ENCODE measurements around the gene NMNAT2. TPM values are rescaled to one million over a fixed set of nuclear protein-coding genes. Genes with fewer than 3 reads are reported as not detected.
"Not testable (repeated sequence)": the region's sequence is repeated elsewhere in the genome, so short reads cannot be mapped to it uniquely, and the experiment has no call there.

NMNAT2 gene
- total RNA-seq, 1 experiment from 2014 or later = 0.17 TPM

DNA sequence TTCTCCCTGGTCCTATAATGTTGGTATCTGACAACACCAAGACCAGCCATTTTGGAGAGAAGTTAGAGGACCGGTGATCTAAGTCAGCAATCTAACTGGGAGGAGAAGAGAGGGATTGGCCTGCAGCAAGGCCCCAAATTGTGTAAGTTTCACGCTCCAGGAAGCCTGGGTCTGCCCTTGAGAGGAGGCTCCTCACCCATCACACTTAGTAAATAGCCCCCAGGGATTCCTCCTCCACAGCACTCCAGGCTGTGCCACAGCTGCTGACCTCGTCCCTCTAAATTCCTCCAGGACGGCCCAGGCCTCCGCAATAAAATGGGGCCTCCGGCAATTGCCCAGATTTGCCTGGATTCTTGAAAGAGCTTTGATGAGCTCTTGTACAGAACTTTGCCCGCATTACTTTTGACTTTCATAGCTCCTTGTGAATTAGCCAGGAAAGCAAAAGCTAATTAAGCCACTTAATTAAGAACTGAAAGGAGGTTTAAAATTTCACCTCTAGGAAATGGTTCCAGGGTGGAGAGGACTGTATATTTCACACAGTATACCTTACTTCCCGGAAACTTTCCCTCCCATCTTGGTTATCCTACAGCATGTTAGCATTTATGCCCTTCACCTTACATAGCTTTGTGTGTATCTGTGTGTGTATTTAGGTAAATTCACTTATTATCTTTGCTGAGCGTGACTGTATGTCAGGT lies 141.6 kb downstream of the NMNAT2 start:
- POLR2A ChIA-PET (ENCODE audit: low non-redundant PET) = no interaction called here
- Histone ChIP-seq H3K4me3 (ENCODE audit: low read depth, low read length, poor library complexity, severe bottlenecking) (no peak overlapping the region), H3K36me3 (ENCODE audit: insufficient read depth, low read length, poor library complexity, severe bottlenecking) (no peaks in the 10 kb centered on the region), H3K4me1 (ENCODE audit: insufficient read depth, low read length, poor library complexity, severe bottlenecking) (peaks cover 22% of the 10 kb centered on the region), H3K27me3 (replicated peaks; ENCODE audit: insufficient read depth, low read depth, low read length, poor library complexity) (no peaks in the 10 kb centered on the region), H3K27ac (ENCODE audit: low read depth, low read length, poor library complexity, severe bottlenecking) (no peak overlapping the region), H3K9me3 (ENCODE audit: low read depth, low read length, poor library complexity, severe bottlenecking) (no peaks in the 10 kb centered on the region)
- TF ChIP-seq, protein P1, sequence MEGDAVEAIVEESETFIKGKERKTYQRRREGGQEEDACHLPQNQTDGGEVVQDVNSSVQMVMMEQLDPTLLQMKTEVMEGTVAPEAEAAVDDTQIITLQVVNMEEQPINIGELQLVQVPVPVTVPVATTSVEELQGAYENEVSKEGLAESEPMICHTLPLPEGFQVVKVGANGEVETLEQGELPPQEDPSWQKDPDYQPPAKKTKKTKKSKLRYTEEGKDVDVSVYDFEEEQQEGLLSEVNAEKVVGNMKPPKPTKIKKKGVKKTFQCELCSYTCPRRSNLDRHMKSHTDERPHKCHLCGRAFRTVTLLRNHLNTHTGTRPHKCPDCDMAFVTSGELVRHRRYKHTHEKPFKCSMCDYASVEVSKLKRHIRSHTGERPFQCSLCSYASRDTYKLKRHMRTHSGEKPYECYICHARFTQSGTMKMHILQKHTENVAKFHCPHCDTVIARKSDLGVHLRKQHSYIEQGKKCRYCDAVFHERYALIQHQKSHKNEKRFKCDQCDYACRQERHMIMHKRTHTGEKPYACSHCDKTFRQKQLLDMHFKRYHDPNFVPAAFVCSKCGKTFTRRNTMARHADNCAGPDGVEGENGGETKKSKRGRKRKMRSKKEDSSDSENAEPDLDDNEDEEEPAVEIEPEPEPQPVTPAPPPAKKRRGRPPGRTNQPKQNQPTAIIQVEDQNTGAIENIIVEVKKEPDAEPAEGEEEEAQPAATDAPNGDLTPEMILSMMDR (conservative IDR thresholded peaks at IDR 0.05; ENCODE audit: low read depth, low read length) = no peak
- TF ChIP-seq EZH2 (IDR thresholded peaks at IDR 0.05; ENCODE audit: borderline replicate concordance, low read depth, low read length, poor library complexity, severe bottlenecking) = no peak
- no TSS peak for BruUV-seq (replicated peaks)
- CTCF ChIA-PET = no interaction called here
- intact Hi-C loops (cut with micrococcal nuclease; ENCODE audit: unreplicated experiment) = no loop called here
- DNase-seq (ENCODE audit: low spot score) = no peak

DNA sequence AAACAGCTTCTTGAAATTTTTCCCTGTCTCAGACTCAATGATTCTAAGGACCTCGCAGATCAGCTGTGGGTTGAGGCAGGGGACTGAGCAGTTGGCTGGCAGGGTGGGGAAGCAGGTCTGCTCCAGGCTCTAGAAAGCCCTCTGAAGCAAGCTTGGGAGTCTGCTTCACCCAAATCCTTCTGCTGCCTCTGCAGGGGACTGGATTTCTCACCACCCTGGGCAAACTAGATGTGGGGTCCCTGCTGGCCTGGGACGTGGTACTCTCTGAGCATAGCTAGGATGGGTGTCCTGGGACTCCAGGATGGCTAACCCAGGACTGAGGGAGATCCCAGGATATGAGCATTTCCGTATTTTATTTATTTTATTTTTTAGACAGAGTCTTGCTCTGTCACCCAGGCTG lies 142.9 kb downstream of the NMNAT2 start:
- ChIA-PET CTCF (no interaction called here), POLR2A (ENCODE audit: low non-redundant PET) (no interaction called here)
- H3K27ac ChIP-seq (ENCODE audit: low read depth, low read length, poor library complexity, severe bottlenecking) = no peak overlapping the region
- H3K4me1 ChIP-seq (ENCODE audit: insufficient read depth, low read length, poor library complexity, severe bottlenecking) = peaks cover 22% of the 10 kb centered on the region
- no TSS peak for BruUV-seq (replicated peaks)
- no peak for TF ChIP-seq EZH2 (IDR thresholded peaks at IDR 0.05; ENCODE audit: borderline replicate concordance, low read depth, low read length, poor library complexity, severe bottlenecking)
- TF ChIP-seq, protein P1 (conservative IDR thresholded peaks at IDR 0.05; ENCODE audit: low read depth, low read length) = no peak
- intact Hi-C loops (cut with micrococcal nuclease; ENCODE audit: unreplicated experiment) = no loop called here
- H3K9me3 ChIP-seq (ENCODE audit: low read depth, low read length, poor library complexity, severe bottlenecking) = no peaks in the 10 kb centered on the region
- no peaks in the 10 kb centered on the region for H3K27me3 ChIP-seq (replicated peaks; ENCODE audit: insufficient read depth, low read depth, low read length, poor library complexity)
- DNase-seq (ENCODE audit: low spot score) = no peak
- H3K4me3 ChIP-seq (ENCODE audit: low read depth, low read length, poor library complexity, severe bottlenecking) = no peak overlapping the region
- H3K36me3 ChIP-seq (ENCODE audit: insufficient read depth, low read length, poor library complexity, severe bottlenecking) = no peaks in the 10 kb centered on the region

DNA sequence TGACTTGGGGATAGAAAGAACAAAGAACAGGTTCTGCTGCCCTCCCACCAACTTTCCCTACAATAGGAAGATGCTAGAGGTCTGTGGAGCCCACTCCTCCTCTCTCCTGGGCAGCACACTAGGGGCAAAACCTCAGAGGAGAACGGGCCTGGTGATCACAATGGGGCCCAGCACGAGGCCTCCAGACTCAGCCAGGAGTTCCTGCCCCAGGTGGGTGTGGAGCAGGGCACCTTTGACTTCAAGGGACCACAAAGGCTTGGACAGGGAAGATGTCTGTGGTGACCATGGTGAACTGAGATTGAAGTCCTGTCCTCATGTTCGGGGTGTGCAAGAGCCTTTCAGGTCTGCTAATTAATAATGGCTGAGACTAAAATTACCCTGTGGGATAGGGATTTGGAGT lies 143.3 kb downstream of the NMNAT2 start:
- DNase-seq (ENCODE audit: low spot score) = no peak
- no peak overlapping the region for H3K27ac ChIP-seq (ENCODE audit: low read depth, low read length, poor library complexity, severe bottlenecking)
- intact Hi-C loops (cut with micrococcal nuclease; ENCODE audit: unreplicated experiment) = no loop called here
- H3K9me3 ChIP-seq (ENCODE audit: low read depth, low read length, poor library complexity, severe bottlenecking) = no peaks in the 10 kb centered on the region
- TF ChIP-seq, protein P1 (conservative IDR thresholded peaks at IDR 0.05; ENCODE audit: low read depth, low read length) = no peak
- TF ChIP-seq EZH2 (IDR thresholded peaks at IDR 0.05; ENCODE audit: borderline replicate concordance, low read depth, low read length, poor library complexity, severe bottlenecking) = no peak
- no TSS peak for BruUV-seq (replicated peaks)
- H3K36me3 ChIP-seq (ENCODE audit: insufficient read depth, low read length, poor library complexity, severe bottlenecking) = no peaks in the 10 kb centered on the region
- no peaks in the 10 kb centered on the region for H3K27me3 ChIP-seq (replicated peaks; ENCODE audit: insufficient read depth, low read depth, low read length, poor library complexity)
- CTCF ChIA-PET = no interaction called here
- POLR2A ChIA-PET (ENCODE audit: low non-redundant PET) = no interaction called here
- H3K4me1 ChIP-seq (ENCODE audit: insufficient read depth, low read length, poor library complexity, severe bottlenecking) = peaks cover 20% of the 10 kb centered on the region
- no peak overlapping the region for H3K4me3 ChIP-seq (ENCODE audit: low read depth, low read length, poor library complexity, severe bottlenecking)

DNA sequence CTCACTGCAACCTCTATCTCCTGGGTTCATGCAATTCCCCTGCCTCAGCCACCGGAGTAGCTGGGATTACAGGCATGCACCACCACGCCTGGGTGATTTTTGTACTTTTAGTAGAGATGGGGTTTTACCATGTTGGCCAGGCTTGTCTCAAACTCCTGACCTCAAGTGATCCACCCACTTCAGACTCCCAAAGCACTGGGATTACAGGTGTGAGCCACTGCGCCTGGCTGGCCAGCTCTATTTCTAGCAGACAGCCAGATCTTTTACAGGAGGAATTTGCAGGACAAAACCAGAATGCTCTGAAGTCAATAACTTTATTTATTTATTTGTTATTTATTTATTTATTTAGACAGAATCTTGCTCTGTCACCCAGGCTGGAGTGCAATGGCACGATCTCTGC lies 144.2 kb downstream of the NMNAT2 start:
- CTCF ChIA-PET; DNase-seq (ENCODE audit: low spot score); H3K9me3 ChIP-seq (ENCODE audit: low read depth, low read length, poor library complexity, severe bottlenecking); H3K4me3 ChIP-seq (ENCODE audit: low read depth, low read length, poor library complexity, severe bottlenecking); H3K36me3 ChIP-seq (ENCODE audit: insufficient read depth, low read length, poor library complexity, severe bottlenecking); BruUV-seq (replicated peaks); H3K27me3 ChIP-seq (replicated peaks; ENCODE audit: insufficient read depth, low read depth, low read length, poor library complexity); POLR2A ChIA-PET (ENCODE audit: low non-redundant PET); H3K27ac ChIP-seq (ENCODE audit: low read depth, low read length, poor library complexity, severe bottlenecking); intact Hi-C loops (cut with micrococcal nuclease; ENCODE audit: unreplicated experiment): not testable (repeated sequence)
- H3K4me1 ChIP-seq (ENCODE audit: insufficient read depth, low read length, poor library complexity, severe bottlenecking) = peaks cover 12% of the 10 kb centered on the region
